GM10266 (cell line): ENCODE measurements around the gene TBC1D22A.
A peak's percentile ranks its signal among the peaks of the same experiment; 100 is the strongest.

Experiments used
- DNase-seq: peaks from one replicate; pipeline ENCODE4 v3.0.0; 2012; ENCODE audit errors: extremely low spot score
- TF ChIP-seq, protein P1 (sequence below): IDR thresholded peaks from 2 replicates; pipeline ENCODE4 v1.5.1; 2012; ENCODE audit warnings: mild to moderate bottlenecking, low read depth; ENCODE audit not compliant: control insufficient read depth, insufficient read depth; ENCODE audit errors: missing control alignments

TBC1D22A gene

GRCh38 chr22:46994265-46994664, 231.8 kb downstream of the TBC1D22A start:
- TF ChIP-seq, protein P1, sequence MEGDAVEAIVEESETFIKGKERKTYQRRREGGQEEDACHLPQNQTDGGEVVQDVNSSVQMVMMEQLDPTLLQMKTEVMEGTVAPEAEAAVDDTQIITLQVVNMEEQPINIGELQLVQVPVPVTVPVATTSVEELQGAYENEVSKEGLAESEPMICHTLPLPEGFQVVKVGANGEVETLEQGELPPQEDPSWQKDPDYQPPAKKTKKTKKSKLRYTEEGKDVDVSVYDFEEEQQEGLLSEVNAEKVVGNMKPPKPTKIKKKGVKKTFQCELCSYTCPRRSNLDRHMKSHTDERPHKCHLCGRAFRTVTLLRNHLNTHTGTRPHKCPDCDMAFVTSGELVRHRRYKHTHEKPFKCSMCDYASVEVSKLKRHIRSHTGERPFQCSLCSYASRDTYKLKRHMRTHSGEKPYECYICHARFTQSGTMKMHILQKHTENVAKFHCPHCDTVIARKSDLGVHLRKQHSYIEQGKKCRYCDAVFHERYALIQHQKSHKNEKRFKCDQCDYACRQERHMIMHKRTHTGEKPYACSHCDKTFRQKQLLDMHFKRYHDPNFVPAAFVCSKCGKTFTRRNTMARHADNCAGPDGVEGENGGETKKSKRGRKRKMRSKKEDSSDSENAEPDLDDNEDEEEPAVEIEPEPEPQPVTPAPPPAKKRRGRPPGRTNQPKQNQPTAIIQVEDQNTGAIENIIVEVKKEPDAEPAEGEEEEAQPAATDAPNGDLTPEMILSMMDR = no peak
- DNase-seq = no peak

- no peak for DNase-seq
- TF ChIP-seq, protein P1 = no peak
These were observed 232.5 kb downstream of the TBC1D22A start for GRCh38 chr22:46994983-46995382.

- TF ChIP-seq, protein P1 = no peak
- DNase-seq = no peak
These were observed 233.3 kb downstream of the TBC1D22A start for GRCh38 chr22:46995501-46996360.

- peak; percentile 41 for DNase-seq
These were observed 234.3 kb downstream of the TBC1D22A start for GRCh38 chr22:46996595-46997310.

DNA sequence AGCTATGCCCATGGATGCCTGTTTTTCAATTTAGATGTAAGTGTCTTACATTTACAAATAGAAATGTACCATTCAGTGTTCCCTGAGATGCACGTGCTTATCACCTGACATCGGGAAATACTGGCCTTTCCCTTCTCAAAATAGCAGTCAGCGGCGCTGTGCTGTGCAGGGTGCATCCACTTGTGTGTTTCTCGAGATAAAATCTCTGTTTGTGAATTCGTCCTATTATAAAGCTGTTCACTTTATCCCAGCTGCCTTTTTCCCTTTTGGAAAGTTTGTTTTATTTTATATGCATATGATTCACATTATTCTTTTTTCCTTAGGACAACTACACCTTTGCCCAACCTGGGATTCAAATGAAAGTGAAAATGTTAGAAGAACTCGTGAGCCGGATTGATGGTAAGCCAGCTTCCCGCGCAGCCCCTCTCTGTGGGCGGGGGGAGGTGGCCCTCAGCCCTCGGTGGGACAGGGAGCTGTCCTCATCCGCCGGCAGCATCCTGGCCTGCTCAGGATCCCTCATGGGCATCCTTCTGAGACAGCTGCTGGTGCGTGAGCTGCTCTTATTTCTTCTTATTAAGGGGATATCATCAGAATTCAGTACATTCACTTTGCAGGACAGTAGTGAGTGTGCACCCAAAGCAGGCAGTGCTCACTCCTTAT, 235.0 kb downstream of the TBC1D22A start:
- TF ChIP-seq, protein P1 = no peak
- DNase-seq = no peak

More at GRCh38 chr22:46996595-46997310, 234.3 kb downstream of the TBC1D22A start:
- TF ChIP-seq, protein P1 = peak; percentile 38

DNA sequence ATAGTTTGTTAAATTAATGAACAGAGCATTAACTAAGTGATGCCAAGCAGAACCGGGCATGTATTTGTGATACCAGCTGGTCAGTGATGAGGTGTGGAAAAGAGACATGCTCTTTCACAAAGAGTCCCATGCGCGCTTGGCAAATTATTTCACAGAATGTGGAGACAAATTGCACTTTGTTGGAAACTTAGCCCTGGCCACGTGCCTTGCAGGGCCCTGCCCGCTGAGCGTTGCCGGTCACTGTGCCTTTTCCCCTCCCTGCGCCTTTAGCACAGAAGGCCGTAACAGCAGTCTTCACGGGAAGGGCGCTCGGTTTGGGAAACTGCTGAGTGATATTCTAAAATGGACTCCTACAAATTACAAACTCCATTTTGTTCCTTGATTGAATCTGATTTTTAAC, 235.9 kb downstream of the TBC1D22A start:
- DNase-seq = no peak
- TF ChIP-seq, protein P1 = no peak
